ENCODE results near the gene TWF2.
"Not testable (repeated sequence)": the region's sequence is repeated elsewhere in the genome, so short reads cannot be mapped to it uniquely, and the experiment has no call there.

Gene TWF2

GRCh38 chr3:52238761-52239701, at the start of gene TWF2:
Gene TWF2 (minus strand): TSS chr3:52239158. CDS start chr3:52239016, 142 bp downstream.
- DNase-seq: peak; percentile 90

GRCh38 chr3:52288674-52289073, 49.7 kb upstream of the TWF2 start:
- no peak for DNase-seq

- no peak for DNase-seq
These were observed 47.8 kb upstream of the TWF2 start for GRCh38 chr3:52286777-52287110.

GRCh38 chr3:52284051-52284450, 45.1 kb upstream of the TWF2 start:
- not testable (repeated sequence) for DNase-seq

- DNase-seq: no peak
These were observed 44.3 kb upstream of the TWF2 start for GRCh38 chr3:52283306-52283705.

DNA sequence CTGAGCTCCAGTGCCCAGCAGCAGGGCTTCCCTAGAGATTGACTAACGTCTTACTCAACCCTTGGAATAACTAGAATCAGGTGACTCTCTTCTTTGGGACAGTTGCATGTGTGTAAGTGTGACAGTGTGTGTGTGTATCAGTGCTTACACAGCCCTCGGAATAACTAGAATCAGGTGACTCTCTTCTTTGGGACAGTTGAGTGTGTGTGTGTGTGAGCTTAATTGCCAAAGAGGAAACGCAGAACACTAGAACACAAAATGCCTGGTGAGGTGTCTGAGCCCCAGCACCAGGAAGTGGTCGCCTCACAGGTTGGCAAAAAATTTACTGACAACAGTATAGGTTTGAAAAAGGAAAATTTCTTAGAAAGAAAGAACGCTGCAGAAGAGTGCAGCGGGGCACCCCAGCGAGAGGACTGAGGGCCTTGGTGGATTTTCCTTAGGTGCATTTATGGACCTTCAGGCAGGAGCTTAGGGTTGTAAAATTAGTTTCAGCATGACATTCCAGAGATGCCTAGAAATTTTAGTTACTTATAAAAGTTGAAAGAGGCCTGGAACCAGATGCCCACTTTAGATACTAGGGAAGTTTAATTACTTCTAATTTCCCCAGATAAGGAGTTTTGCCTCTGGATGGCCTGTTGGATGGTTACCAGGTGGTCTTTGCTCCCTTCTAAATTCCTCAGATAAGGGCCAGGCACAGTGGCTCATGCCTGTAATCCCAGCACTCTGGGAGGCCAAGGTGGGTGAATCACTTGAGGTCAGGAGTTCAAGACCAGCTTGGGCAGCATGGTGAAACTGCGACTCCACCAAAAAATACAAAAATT, 43.2 kb upstream of the TWF2 start:
- DNase-seq: peak; percentile 71

DNA sequence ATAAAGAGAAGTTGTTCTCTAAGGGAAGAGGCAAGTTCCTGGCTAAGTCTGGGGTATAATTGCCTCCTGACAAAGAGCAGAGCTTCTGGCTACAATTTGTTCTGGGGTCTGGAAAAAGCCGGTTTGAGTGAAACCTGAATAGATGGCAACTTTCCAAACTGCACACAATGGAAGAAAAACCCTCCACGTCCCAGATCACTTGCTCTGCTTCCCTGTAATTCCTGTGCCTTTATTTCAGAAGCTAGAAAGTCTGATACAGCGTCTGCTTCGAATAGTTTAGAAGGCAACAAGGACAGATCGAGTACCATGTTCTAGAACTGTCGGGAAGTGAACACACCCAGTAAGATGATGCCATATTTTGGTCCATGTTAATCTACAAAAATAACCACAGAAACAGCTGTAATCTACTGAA, 41.1 kb upstream of the TWF2 start:
- no peak for DNase-seq

DNA sequence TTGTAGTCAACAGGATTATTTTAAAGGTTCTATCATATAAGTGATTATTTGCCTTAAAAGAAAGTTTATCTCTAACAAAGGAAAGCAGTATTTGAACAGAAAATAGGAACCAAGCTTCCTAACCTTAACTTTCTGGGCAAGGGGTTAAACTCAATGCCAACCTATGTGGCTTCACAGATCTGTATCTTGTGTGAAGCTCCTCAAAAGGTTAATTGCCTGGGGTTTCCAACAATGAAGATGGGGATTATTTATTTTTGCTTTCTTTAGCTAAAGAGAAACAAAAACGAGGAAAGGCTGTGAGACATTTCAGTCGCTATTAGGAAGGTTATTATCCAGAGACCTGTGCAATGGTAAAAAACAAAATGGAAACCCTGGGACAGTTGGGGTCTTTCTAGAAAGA, 40.6 kb upstream of the TWF2 start:
- DNase-seq: no peak

DNA sequence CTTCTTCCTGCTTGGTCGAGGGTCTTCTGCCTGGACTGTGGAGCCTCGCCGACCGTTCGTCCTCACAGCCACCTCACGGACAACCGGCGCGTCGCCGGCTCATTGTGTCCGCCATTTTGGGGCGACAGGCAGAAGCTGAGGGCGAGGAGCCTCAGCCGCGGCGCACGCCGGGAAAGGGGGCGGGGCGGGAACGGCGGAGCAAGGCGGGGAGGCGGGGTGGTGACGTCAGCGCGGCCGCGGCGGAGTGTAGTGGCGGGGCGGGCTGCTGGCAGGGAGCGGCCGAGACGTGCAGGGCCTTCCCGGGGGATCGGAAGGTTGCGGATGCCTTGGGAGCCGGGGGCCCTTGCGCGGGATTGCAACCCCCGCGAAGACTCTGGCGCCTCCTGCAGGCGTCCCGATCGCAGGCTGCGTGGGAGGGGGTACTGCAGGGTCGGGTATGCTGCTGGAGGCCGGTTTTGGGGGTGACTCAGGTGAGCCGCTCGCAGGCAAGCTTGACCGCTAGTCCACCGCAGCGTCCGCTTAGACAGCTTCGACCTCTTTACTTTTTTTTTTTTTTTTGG, 39.6 kb upstream of the TWF2 start, which contains the start of gene WDR82:
TSS of gene WDR82 (minus strand) at position 140 of the 560 bp plus-strand sequence. CDS start 288 bp downstream, outside the sequence.
- peak; percentile 98 for DNase-seq

DNA sequence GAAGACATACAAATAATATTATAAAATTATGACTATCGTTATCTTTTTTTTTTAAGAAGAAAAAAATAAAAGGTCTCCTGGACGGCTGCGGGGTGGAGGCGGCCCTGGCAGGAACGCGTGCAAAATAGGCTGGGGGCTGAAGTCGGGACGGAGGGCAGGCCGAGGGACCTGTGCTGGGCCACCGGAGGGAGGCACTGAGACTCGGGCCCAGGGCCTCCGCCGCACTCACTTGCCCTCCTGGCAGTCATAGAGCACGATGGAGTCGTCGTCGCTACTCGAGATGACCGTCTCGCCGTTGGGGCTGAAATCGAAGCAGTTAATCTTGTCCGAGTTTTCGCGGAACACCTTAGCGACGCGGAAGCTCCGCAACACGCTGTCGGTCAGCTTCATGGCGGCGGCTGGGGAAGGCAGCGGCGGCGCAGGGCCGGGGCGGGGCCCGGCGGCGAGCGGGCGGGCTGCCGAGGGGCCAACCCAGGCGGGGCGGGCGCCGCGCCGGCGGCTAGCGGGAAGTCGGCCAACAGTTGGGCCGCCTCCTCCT, 39.1 kb upstream of the TWF2 start:
- DNase-seq: peak; percentile 67

GRCh38 chr3:52277071-52277964, 38.4 kb upstream of the TWF2 start:
- peak; percentile 74 for DNase-seq

DNA sequence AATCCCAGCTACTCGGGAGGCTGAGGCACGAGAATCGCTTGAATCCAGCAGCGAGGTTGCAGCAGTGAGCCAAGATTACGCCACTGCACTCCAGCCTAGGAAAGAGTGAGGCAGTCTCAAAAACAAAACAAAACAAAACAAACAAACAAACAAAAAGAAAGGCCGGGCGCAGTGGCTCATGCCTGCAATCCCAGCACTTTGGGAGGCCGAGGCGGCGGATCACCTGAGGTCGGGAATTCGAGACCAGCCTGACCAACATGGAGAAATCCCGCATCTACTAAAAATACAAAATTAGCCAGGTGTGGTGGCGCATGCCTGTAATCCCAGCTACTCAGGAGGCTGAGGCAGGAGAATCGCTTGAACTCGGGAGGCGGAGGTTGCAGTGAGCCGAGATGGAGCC, 35.8 kb upstream of the TWF2 start:
- not testable (repeated sequence) for DNase-seq

DNA sequence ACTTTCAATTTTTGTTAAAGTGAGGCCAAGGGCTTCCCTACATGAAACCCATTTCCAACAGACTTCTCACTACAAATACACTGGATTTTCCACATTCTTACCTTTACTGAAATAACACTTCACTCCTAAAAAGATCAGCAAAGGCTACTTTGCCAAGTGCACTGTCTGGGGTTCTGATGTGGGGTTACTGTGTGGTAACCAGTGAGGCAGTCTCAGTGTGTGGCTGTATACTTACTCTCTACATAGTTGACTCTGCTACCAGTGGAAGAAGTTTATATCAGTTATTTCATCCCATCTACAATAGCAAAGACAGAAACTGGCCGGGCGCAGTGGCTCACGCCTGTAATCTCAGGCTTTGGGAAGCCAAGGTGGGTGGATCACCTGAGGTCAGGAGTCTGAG, 33.9 kb upstream of the TWF2 start:
- no peak for DNase-seq

GRCh38 chr3:52272172-52272571, 33.2 kb upstream of the TWF2 start:
- not testable (repeated sequence) for DNase-seq

DNA sequence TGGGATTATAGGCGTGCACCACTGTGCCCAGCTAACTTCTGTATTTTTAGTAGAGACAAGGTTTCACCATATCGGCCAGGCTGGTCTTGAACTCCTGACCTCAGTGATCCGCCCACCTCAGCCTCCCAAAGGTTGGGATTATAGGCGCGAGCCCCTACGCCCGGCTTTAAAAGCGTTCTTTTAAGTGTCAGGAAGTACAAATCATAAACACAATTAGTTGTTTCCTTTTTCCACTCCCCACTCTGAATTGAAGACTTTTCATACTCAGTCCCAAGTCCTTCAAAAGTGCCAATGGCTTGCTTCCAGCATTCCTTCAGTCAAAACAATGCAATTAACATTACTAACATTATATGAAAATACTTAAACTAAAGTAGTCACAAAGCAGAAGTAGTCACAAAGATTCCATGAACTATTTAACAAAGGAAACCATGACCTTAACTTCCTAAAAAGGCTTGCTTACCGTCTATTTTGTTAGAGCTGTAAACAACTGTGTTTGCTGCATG, 31.3 kb upstream of the TWF2 start:
- DNase-seq: no peak

- no peak for DNase-seq
These were observed 30.8 kb upstream of the TWF2 start for GRCh38 chr3:52269776-52270175.

GRCh38 chr3:52268036-52268435, 29.1 kb upstream of the TWF2 start:
- DNase-seq: peak; percentile 75

DNA sequence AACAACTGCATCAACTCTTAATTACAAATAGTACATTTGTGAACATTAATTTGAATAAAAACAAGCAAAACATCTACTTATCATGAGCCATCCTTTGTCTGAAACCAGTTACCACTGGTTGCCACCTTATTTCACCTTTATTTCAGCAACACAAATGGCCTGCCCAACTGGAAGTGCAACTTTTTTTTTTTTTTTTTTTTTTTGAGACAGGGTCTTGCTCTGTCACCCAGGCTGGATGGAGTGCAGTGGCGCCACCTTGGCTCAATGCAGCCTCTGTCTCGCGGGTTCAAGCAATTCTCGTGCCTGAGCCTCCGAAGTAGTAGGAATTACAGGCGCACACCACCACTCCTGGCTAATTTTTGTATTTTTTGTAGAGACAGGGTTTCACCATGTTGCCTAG, 26.4 kb upstream of the TWF2 start:
- DNase-seq: no peak

- DNase-seq: no peak
These were observed 23.5 kb upstream of the TWF2 start for GRCh38 chr3:52262447-52262846.

DNA sequence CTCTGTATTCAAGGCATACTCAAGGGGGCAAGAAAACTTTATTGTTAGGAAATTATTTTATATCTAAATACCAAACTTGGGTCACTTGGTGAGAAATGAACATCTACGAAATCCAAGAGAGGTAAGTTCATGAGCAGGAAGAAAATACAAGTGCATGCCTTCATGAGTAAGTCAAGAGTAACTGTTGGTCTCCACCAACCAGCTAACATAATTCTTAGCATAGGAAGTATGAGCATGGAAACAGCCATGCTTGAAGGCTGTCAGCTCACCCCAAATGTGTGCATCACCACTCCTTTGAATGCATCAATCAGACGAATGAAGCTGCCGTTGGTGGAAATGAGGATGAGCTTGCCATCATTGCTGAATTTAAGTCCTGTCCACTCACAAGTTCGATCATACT, 20.5 kb upstream of the TWF2 start:
- no peak for DNase-seq

GRCh38 chr3:52259035-52259434, 20.1 kb upstream of the TWF2 start:
- no peak for DNase-seq

GRCh38 chr3:52257911-52258310, 19.0 kb upstream of the TWF2 start:
- DNase-seq: no peak
